ENCODE results near the gene GREB1. TPM values are rescaled to one million over a fixed set of nuclear protein-coding genes. Genes with fewer than 3 reads are reported as not detected.

GREB1 gene
- total and polyA plus RNA-seq, 2 of the 13 experiments (the other 11 are each of a cell fraction or from before 2014, with no cell fraction given), result 31.3 to 61.2 TPM

DNA sequence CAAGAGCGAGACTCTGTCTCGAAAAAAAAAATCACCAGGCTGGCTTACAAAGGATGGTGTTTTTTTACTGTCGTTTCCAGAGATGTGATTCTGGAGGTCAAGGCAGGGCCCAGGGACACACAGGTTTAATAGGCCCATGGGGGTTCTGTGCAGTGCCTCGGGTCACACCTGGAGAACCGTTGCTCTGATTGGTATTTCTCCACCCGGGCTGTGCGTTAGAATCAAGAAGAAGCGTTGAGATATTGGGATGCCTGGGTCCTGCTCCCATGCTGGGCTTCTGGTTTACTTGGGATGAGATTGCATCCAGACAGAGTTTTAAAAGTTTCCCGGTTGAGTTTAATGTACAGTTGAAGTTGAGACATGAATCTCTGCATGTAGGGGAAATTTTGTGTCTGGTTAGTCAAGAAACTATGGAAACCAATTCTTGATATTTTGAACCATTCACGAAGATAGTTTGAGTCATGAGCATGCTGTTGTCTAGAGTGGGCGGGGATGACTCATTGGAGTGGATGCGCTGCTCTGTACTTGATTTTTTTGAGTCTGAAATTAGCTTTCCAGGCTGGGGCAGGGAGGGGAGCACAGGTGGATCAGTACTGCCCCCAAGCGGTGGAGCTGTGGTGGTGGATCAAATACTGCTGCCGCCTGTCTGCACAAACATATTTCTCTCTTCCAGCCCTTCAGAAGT, 50.1 kb downstream of the GREB1 start (continued):
- peak; percentile 46; the same call in 1 of the 2 replicates for TF ChIP-seq ZNF574 (CRISPR knock-in tag; IDR thresholded peaks at IDR 0.05)
- peak; percentile 72 for TF ChIP-seq ARID5B (CRISPR knock-in tag; IDR thresholded peaks at IDR 0.05)
- TF ChIP-seq TBL1XR1 (IDR thresholded peaks at IDR 0.05; ENCODE audit: borderline replicate concordance, low read length, partially characterized antibody), result peak; percentile 8
- peak; percentile 40 for TF ChIP-seq YY1 (IDR thresholded peaks at IDR 0.05; ENCODE audit: insufficient read depth, insufficient replicate concordance, low read depth, low read length)
- TF ChIP-seq RBM39 (IDR thresholded peaks at IDR 0.05; ENCODE audit: low read depth, low read length, poor library complexity, severe bottlenecking), result no peak
- 0 out of 2 replicates have a peak, but pooled peaks have one; percentile 18 for TF ChIP-seq ZKSCAN8 (CRISPR knock-in tag; IDR thresholded peaks at IDR 0.05; ENCODE audit: borderline replicate concordance)
- TF ChIP-seq, protein P1, sequence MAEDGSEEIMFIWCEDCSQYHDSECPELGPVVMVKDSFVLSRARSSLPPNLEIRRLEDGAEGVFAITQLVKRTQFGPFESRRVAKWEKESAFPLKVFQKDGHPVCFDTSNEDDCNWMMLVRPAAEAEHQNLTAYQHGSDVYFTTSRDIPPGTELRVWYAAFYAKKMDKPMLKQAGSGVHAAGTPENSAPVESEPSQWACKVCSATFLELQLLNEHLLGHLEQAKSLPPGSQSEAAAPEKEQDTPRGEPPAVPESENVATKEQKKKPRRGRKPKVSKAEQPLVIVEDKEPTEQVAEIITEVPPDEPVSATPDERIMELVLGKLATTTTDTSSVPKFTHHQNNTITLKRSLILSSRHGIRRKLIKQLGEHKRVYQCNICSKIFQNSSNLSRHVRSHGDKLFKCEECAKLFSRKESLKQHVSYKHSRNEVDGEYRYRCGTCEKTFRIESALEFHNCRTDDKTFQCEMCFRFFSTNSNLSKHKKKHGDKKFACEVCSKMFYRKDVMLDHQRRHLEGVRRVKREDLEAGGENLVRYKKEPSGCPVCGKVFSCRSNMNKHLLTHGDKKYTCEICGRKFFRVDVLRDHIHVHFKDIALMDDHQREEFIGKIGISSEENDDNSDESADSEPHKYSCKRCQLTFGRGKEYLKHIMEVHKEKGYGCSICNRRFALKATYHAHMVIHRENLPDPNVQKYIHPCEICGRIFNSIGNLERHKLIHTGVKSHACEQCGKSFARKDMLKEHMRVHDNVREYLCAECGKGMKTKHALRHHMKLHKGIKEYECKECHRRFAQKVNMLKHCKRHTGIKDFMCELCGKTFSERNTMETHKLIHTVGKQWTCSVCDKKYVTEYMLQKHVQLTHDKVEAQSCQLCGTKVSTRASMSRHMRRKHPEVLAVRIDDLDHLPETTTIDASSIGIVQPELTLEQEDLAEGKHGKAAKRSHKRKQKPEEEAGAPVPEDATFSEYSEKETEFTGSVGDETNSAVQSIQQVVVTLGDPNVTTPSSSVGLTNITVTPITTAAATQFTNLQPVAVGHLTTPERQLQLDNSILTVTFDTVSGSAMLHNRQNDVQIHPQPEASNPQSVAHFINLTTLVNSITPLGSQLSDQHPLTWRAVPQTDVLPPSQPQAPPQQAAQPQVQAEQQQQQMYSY (CRISPR knock-in tag; IDR thresholded peaks at IDR 0.05), result peak; percentile 62; the same call in 1 of the 2 replicates
- TF ChIP-seq ZNF263 (CRISPR knock-in tag; IDR thresholded peaks at IDR 0.05), result 0 out of 2 replicates have a peak, but pooled peaks have one; percentile 20
- TF ChIP-seq PPARG (CRISPR knock-in tag; conservative IDR thresholded peaks at IDR 0.05), result peak; percentile 36; the same call in 1 of the 2 replicates
- TF ChIP-seq, protein P2, sequence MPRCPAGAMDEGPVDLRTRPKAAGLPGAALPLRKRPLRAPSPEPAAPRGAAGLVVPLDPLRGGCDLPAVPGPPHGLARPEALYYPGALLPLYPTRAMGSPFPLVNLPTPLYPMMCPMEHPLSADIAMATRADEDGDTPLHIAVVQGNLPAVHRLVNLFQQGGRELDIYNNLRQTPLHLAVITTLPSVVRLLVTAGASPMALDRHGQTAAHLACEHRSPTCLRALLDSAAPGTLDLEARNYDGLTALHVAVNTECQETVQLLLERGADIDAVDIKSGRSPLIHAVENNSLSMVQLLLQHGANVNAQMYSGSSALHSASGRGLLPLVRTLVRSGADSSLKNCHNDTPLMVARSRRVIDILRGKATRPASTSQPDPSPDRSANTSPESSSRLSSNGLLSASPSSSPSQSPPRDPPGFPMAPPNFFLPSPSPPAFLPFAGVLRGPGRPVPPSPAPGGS (CRISPR knock-in tag; IDR thresholded peaks at IDR 0.05), result no peak
- TF ChIP-seq SAP130 (CRISPR knock-in tag; IDR thresholded peaks at IDR 0.05; ENCODE audit: low read depth), result peak; percentile 61
- 0 out of 2 replicates have a peak, but pooled peaks have one; percentile 53 for TF ChIP-seq ZNF589 (CRISPR knock-in tag; conservative IDR thresholded peaks at IDR 0.05)
- peak; percentile 55; the same call in 1 of the 2 replicates for TF ChIP-seq ZBTB33 (CRISPR knock-in tag; IDR thresholded peaks at IDR 0.05)
- TF ChIP-seq THAP11 (CRISPR knock-in tag; IDR thresholded peaks at IDR 0.05), result peak; percentile 57; the same call in 1 of the 2 replicates

Measured in HepG2 (cell line).